HEK293T (cell line): Measurements from ENCODE around the gene IL6R.

Experiments used
- CTCF ChIA-PET: fragments of 350-600 bp; formaldehyde crosslinking; extraction: SDS; loops from one replicate; lab custom pipeline; 2021; ENCODE audit warnings: antibody characterized with exemption, inconsistent platforms; lab: Yijun Ruan, JAX
- POLR2A ChIA-PET: fragments of 350-600 bp; formaldehyde crosslinking; extraction: SDS; loops from one replicate; lab custom pipeline; 2020; ENCODE audit warnings: antibody characterized with exemption, inconsistent platforms; lab: Yijun Ruan, JAX
- DNase-seq: peaks from one replicate; pipeline ENCODE4 v3.0.0; 2012; ENCODE audit warnings: mixed read lengths; ENCODE audit errors: extremely low spot score
- ARNT ChIP-seq: fragments of 450-650 bp; IDR thresholded peaks from 2 replicates; pipeline ENCODE4 v1.6.1; 2017; ENCODE audit warnings: mild to moderate bottlenecking
- BHLHE40 ChIP-seq: fragments of 450-650 bp; IDR thresholded peaks from 2 replicates; pipeline ENCODE4 v1.6.1; 2016; ENCODE audit warnings: mild to moderate bottlenecking, moderate library complexity, borderline replicate concordance
- CTBP1 ChIP-seq: fragments of 450-650 bp; IDR thresholded peaks from 2 replicates; pipeline ENCODE4 v1.6.1; 2016; ENCODE audit warnings: borderline replicate concordance
- ELF4 ChIP-seq: fragments of 450-650 bp; IDR thresholded peaks from 2 replicates; pipeline ENCODE4 v1.6.1; 2017; ENCODE audit warnings: antibody characterized with exemption
- FOXA1 ChIP-seq: fragments of 450-650 bp; IDR thresholded peaks from 2 replicates; pipeline ENCODE4 v1.6.1; 2016; ENCODE audit warnings: mild to moderate bottlenecking
- FOXK2 ChIP-seq: fragments of 450-650 bp; IDR thresholded peaks from 2 replicates; pipeline ENCODE4 v1.6.1; 2016; ENCODE audit warnings: mild to moderate bottlenecking
- FOXM1 ChIP-seq: fragments of 450-650 bp; IDR thresholded peaks from 2 replicates; pipeline ENCODE4 v1.6.1; 2017; ENCODE audit warnings: mild to moderate bottlenecking, borderline replicate concordance
- HDGF ChIP-seq: fragments of 450-650 bp; IDR thresholded peaks from 2 replicates; pipeline ENCODE4 v1.6.1; 2017; ENCODE audit warnings: antibody characterized with exemption, borderline replicate concordance
- L3MBTL2 ChIP-seq: fragments of 450-650 bp; conservative IDR thresholded peaks from 2 replicates; pipeline ENCODE4 v1.6.1; 2016; ENCODE audit warnings: mild to moderate bottlenecking
- LEF1 ChIP-seq: fragments of 450-650 bp; IDR thresholded peaks from 2 replicates; pipeline ENCODE4 v1.6.1; 2017; ENCODE audit warnings: mild to moderate bottlenecking, borderline replicate concordance
- NFRKB ChIP-seq: fragments of 450-650 bp; IDR thresholded peaks from 2 replicates; pipeline ENCODE4 v1.6.1; 2016; ENCODE audit warnings: mild to moderate bottlenecking, moderate library complexity
- PKNOX1 ChIP-seq: fragments of 450-650 bp; IDR thresholded peaks from 2 replicates; pipeline ENCODE4 v1.6.1; 2016
- SP1 ChIP-seq: fragments of 450-650 bp; IDR thresholded peaks from 2 replicates; pipeline ENCODE4 v1.6.1; 2017
- SUZ12 ChIP-seq: fragments of 450-650 bp; IDR thresholded peaks from 2 replicates; pipeline ENCODE4 v1.6.1; 2016; ENCODE audit warnings: mild to moderate bottlenecking
- TARDBP ChIP-seq: fragments of 450-650 bp; IDR thresholded peaks from 2 replicates; pipeline ENCODE4 v1.6.1; 2016
- ZNF384 ChIP-seq: fragments of 450-650 bp; IDR thresholded peaks from 2 replicates; pipeline ENCODE4 v1.6.1; 2016

IL6R gene

GRCh38 chr1:154467434-154468102 lies 62.4 kb downstream of the IL6R start:
- no peak for DNase-seq
- ChIA-PET POLR2A (no interaction called here), CTCF (interaction anchor here (2.0 to 2.2 kb wide), 2 partner anchors 12 to 13 kb away, joined by 5 to 8 read pairs; no protein-coding TSS in a partner anchor)
- TF ChIP-seq FOXK2, result no peak
- no peak for TF ChIP-seq PKNOX1
- TF ChIP-seq SP1, result no peak
- TF ChIP-seq BHLHE40, result no peak
- TF ChIP-seq NFRKB, result no peak
- no peak for TF ChIP-seq CTBP1
- TF ChIP-seq L3MBTL2, result no peak
- TF ChIP-seq SUZ12, result no peak
- no peak for TF ChIP-seq ZNF384
- no peak for TF ChIP-seq ELF4
- TF ChIP-seq FOXA1, result no peak
- TF ChIP-seq LEF1, result no peak
- TF ChIP-seq ARNT, result no peak

- POLR2A ChIA-PET, result no interaction called here
These were observed 63.5 kb downstream of the IL6R start for GRCh38 chr1:154468535-154469250.

GRCh38 chr1:154469844-154470560 lies 64.9 kb downstream of the IL6R start:
- ChIA-PET CTCF (no interaction called here), POLR2A (no interaction called here)
- TF ChIP-seq ARNT, result no peak
- no peak for TF ChIP-seq ZNF384
- TF ChIP-seq TARDBP, result no peak
- no peak for TF ChIP-seq FOXA1
- DNase-seq, result no peak

More at GRCh38 chr1:154468535-154469250, 63.5 kb downstream of the IL6R start:
- DNase-seq, result no peak
- CTCF ChIA-PET, result interaction anchor here (0.7 to 2.2 kb wide), 3 partner anchors 11 to 30 kb away, joined by 3 to 8 read pairs (median 5); no protein-coding TSS in a partner anchor
- no peak for TF ChIP-seq ARNT
- TF ChIP-seq FOXK2, result no peak
- no peak for TF ChIP-seq ELF4
- TF ChIP-seq SUZ12, result no peak
- TF ChIP-seq L3MBTL2, result no peak
- no peak for TF ChIP-seq FOXA1
- no peak for TF ChIP-seq TARDBP
- no peak for TF ChIP-seq NFRKB

GRCh38 chr1:154471304-154471703 lies 66.2 kb downstream of the IL6R start:
- TF ChIP-seq BHLHE40, result no peak
- TF ChIP-seq SP1, result no peak
- no peak for TF ChIP-seq TARDBP
- no peak for TF ChIP-seq L3MBTL2
- TF ChIP-seq PKNOX1, result no peak
- no peak for TF ChIP-seq NFRKB
- no peak for TF ChIP-seq SUZ12
- TF ChIP-seq LEF1, result no peak
- no peak for TF ChIP-seq HDGF
- TF ChIP-seq CTBP1, result no peak
- TF ChIP-seq FOXK2, result no peak
- TF ChIP-seq ELF4, result no peak
- no peak for TF ChIP-seq FOXA1
- no peak for TF ChIP-seq ARNT
- TF ChIP-seq ZNF384, result no peak
- no peak for TF ChIP-seq FOXM1
- DNase-seq, result no peak
- POLR2A ChIA-PET, result no interaction called here
- CTCF ChIA-PET, result interaction anchor here (0.6 to 1.5 kb wide), 4 partner anchors 10 to 124 kb away, joined by 3 to 5 read pairs (median 4); no protein-coding TSS in a partner anchor

- no peak for TF ChIP-seq ELF4
- TF ChIP-seq ARNT, result no peak
- no peak for TF ChIP-seq HDGF
- no peak for TF ChIP-seq NFRKB
- no peak for TF ChIP-seq LEF1
- no peak for TF ChIP-seq L3MBTL2
- TF ChIP-seq FOXK2, result no peak
- no peak for TF ChIP-seq PKNOX1
- no peak for TF ChIP-seq SP1
- TF ChIP-seq FOXA1, result no peak
- TF ChIP-seq BHLHE40, result no peak
- TF ChIP-seq ZNF384, result no peak
- TF ChIP-seq FOXM1, result no peak
- no peak for TF ChIP-seq SUZ12
- no peak for TF ChIP-seq TARDBP
- TF ChIP-seq CTBP1, result no peak
- no peak for DNase-seq
- CTCF ChIA-PET, result no interaction called here
- POLR2A ChIA-PET, result no interaction called here
These were observed 69.7 kb downstream of the IL6R start for GRCh38 chr1:154474802-154475201.
